GM12875 (cell line): Measurements from ENCODE around the gene CELF5.
A peak's percentile ranks its signal among the peaks of the same experiment; 100 is the strongest.

ENCODE experiments used
- H3K4me3 ChIP-seq: one replicate; pipeline ENCODE4 v1.5.1; 2011; ENCODE audit warnings: low read depth, low read length, control low read depth
- TF ChIP-seq, protein P1 (sequence below): IDR thresholded peaks from 2 replicates; pipeline ENCODE4 v1.5.1; 2011; ENCODE audit warnings: low read depth, mild to moderate bottlenecking, control low read depth, inconsistent platforms, low read length, moderate library complexity, borderline replicate concordance; ENCODE audit not compliant: insufficient read depth

CELF5 gene

GRCh38 chr19:3320853-3321252 is 96.4 kb downstream of the CELF5 start:
- no peak overlapping the region for H3K4me3 ChIP-seq
- TF ChIP-seq, protein P1, sequence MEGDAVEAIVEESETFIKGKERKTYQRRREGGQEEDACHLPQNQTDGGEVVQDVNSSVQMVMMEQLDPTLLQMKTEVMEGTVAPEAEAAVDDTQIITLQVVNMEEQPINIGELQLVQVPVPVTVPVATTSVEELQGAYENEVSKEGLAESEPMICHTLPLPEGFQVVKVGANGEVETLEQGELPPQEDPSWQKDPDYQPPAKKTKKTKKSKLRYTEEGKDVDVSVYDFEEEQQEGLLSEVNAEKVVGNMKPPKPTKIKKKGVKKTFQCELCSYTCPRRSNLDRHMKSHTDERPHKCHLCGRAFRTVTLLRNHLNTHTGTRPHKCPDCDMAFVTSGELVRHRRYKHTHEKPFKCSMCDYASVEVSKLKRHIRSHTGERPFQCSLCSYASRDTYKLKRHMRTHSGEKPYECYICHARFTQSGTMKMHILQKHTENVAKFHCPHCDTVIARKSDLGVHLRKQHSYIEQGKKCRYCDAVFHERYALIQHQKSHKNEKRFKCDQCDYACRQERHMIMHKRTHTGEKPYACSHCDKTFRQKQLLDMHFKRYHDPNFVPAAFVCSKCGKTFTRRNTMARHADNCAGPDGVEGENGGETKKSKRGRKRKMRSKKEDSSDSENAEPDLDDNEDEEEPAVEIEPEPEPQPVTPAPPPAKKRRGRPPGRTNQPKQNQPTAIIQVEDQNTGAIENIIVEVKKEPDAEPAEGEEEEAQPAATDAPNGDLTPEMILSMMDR = no peak

GRCh38 chr19:3321696-3322095 is 97.2 kb downstream of the CELF5 start:
- H3K4me3 ChIP-seq = no peak overlapping the region
- TF ChIP-seq, protein P1 = no peak

DNA sequence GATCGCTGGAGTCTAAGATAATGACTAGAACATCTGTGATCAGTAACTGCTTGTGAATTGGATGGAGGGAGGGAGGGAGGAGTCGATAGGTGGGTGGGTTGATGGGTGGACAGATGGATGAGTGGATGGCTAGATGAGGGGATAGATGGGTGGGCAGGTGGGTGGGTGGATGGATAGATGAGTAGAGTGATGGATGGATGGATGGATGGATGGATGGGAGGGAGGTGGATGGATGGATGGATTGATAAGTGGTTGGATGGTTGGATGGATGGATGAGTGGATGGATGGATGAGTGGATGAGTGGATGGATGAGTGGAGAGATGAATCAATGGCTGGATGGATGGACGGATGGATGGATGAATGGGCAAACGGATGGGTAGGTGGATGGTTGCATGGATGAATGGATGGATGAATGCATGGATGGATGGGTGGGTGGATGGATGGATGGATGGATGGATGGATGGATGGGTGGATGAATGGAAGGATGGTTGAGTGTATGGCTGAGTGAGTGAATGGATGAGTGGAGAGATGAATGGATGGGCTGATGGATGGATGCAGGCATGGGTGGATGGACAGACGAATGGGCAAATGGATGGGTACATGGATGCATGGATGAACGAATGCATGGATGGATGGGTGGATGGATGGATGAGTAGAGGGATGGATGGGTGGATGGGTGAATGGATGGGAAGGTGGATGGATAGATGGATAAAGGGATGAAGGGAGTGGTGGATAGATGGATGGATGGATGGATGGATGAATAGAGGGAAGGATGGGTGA is 97.9 kb downstream of the CELF5 start:
- H3K4me3 ChIP-seq = no peak overlapping the region
- TF ChIP-seq, protein P1 = no peak

GRCh38 chr19:3323026-3323425 is 98.6 kb downstream of the CELF5 start:
- TF ChIP-seq, protein P1 = no peak

GRCh38 chr19:3323658-3324057 is 99.2 kb downstream of the CELF5 start:
- no peak overlapping the region for H3K4me3 ChIP-seq
- TF ChIP-seq, protein P1 = no peak

More at GRCh38 chr19:3323026-3323425, 98.6 kb downstream of the CELF5 start:
- no peak overlapping the region for H3K4me3 ChIP-seq

- no peak overlapping the region for H3K4me3 ChIP-seq
- TF ChIP-seq, protein P1 = peak; percentile 88
Observed at GRCh38 chr19:3324405-3324856, 100.0 kb downstream of the CELF5 start.

DNA sequence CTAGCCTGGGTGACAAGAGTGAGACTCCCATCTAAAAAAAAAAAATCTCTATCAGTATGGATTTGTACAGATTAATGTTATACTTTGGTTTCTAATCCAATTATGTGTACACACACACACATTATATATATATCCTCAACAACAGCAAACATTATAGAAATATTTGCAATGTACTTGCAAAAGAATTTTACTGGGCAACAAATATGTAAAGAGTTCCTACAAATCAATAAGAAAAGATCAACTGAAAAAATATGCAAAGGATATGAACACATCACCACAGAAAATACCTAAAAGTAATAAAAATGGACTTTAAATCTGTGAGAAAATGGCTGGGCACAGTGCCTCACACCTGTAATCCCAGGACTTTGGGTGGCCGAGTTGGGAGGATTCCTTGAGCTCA is 101.0 kb downstream of the CELF5 start:
- H3K4me3 ChIP-seq = no peak overlapping the region
- TF ChIP-seq, protein P1 = no peak
